CMK (cell line): Measurements from ENCODE around the gene TGFBR2.

Source experiments
- DNase-seq: peaks from one replicate; pipeline ENCODE4 v3.0.0-alpha.2; 2010; ENCODE audit warnings: low read depth

The TGFBR2 gene

DNA sequence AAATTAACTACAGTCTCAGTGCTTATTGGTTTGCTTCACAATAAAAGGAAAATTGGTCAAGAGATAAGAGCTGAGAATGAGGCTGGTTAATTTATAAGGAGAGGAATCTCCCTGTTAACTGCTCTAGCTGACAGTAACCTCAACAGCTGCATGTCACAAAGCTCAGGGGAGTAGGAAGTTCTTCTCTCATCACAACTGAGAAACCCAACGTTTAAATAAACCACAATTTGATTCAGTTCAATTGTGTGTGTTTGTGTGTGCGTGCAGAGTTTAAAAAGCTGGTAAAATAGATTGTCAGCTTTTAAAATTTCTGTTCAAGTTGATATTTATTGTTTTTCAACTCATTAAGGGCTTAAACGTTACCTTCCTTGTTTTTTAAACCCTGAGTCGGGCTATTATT is 3.5 kb upstream of the TGFBR2 start:
- no peak for DNase-seq

DNA sequence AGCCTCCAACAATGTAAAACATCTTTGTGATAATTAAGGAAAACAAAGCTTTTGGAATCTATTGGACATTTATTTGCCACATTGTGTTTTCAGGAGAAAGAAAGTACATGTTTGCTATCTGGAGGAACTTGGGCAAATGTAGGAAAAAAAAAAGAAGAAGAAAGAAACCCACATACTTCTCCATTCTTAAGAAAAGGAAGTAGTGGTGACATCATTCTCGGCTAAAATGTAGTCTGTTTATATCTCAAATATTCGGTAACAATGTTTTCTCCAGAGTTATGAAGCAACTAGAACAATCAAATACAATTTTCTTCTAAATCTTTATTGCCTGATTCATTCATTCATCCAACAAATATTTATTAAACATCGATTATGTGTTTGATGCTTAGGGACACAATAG is 2.3 kb upstream of the TGFBR2 start:
- DNase-seq = no peak

DNA sequence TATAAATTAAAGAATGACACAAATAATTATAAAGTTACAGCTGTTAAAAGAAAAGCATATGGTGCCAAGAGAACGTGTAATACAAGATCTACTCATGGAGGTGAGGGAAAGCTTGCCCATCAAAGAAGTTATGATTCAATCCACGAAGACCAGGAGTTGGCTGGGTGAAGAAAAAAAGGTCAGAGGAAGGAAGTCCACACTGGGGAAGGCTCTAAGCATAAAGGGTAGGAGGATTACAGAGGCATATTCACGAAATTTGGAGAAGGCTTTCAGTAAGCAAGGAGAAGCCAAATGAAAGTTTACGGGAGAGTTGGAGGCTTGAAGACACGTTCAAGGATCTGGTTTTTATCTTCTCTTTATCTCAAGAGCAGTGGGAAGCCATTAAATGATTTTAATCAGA is 1.8 kb upstream of the TGFBR2 start:
- no peak for DNase-seq

DNA sequence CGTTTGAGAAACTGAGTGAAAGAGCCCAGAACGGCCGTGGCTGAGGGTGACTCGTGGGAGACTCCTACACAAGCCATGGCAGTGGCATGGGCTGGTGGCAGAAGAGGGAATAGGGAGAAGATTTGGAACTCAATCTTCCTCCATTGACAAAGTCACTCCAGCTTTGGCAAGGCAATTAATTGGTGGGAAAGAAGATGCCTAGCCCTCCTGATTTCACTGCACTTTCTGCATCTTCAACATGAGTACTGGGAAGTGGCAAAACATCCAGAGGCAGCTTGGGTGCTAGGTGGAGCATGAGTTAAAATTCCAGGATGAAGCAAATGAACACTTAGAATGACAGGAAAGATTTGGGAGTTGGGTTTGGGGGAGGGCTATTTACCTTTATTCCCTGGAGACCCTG is 1.4 kb upstream of the TGFBR2 start:
- DNase-seq = no peak

DNA sequence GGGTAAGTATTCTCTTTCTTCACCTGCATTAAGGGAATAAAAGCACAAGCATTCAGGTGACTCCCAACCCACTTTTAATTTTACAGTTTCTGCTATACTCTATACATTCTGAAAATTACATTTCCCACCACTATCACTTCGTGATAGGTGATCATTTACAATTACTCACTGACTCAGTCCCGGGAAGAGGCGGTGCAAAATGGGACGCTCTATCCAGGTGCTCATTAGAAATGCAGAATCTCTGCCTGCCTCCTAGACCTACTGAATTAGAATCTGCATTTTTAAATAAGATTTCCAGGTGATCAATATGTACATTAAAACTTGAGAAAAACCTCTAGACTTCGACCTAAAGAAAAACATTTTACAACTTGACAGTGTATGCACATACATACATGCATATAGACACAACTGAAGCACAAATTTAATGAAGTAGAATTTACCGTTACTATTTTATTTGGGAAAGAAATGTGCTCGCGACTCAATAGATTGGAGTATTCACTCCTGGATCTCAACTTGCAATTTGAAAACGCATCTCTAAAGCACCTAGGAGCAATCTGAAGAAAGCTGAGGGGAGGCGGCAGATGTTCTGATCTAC is 598 bp upstream of the TGFBR2 start:
- no peak for DNase-seq

DNA sequence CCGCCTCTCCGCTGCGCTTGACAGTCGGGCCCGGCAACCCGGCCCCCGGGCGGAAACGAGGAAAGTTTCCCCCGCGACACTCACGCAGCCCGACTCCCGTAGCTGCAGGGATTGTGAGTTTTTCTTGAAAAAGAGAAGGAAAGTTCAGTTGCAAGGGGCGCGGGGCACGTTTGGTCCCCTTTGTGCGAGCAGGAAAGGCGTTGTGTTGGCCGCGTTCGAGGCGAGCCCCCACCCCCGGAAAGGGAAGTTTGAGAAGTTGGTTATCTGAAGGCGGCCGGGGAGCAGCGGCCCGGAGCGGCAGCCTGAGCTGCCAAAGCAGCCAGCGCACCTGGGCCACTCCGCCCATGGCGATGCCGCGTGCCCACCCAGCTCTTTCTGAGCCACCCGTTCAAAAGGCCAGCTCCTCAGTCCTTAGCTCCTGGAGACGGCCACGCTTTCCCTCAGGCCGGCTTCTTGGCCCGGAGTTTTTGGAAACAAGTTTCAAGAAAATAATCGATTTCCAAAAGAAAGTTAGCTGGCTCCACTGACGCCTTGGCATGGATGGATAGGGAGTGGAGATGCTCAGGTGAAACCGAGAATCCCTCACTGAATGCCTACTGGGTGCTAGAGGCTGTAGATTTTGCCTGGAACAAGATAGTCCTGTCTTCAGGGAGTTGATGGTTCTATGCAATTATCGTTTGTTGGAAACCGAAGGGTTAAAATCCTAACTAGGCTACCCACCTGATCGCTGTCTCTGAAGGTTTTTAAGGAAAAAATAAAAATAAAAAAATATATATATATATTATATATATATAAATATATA is 832 bp downstream of the TGFBR2 start:
- DNase-seq = no peak

DNA sequence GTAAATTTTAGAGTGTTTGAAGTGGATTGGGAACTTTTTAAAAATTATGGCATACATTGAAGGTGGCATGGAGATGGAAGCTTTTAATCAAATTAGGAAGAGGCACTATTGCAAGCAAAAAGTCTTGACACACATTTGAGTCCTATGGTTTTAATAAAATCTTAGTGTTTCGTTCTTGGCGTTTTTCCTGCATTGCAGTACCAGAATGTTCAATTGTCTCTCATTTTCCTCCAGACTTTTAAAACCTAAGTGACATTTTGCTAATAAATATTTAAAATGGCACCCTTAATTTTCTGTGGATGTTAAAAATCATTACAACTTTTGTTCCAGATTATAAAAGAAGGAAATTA is 2.2 kb downstream of the TGFBR2 start:
- no peak for DNase-seq

DNA sequence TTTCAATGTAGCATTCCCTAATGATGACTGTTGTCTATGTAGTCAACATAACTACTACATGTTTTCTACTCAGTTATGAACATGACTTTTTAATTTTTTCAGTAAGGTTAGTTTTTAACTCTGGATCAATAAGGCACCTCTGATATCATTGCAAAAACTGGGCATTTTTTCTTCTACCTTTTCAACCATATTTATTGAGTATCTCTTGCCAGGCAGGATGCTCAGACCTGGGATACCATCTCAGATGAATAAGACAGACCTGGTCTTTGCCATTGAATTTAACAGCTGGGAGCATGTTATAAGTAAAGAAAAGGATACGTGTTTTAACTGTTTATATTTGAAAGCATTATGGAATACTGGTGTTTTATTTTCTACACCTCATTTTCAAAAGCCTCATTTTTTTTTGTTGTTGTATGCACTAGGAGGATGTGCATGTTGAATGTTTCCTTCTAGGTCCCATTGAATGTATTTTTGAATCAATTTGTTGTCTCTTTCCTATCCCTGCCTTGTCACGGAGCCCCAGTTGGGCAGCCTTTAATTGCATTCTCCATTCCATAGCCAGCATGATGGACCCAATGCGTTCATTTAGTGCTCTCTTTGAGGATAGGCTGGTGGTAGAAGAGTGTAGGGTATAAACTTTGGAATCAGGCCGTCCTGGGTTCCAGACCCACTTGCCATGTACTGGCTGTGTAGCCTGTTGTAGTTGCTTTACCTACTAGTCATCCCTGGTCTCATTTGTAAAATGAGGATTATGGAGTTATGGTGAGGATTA is 3.7 kb downstream of the TGFBR2 start:
- DNase-seq = no peak

DNA sequence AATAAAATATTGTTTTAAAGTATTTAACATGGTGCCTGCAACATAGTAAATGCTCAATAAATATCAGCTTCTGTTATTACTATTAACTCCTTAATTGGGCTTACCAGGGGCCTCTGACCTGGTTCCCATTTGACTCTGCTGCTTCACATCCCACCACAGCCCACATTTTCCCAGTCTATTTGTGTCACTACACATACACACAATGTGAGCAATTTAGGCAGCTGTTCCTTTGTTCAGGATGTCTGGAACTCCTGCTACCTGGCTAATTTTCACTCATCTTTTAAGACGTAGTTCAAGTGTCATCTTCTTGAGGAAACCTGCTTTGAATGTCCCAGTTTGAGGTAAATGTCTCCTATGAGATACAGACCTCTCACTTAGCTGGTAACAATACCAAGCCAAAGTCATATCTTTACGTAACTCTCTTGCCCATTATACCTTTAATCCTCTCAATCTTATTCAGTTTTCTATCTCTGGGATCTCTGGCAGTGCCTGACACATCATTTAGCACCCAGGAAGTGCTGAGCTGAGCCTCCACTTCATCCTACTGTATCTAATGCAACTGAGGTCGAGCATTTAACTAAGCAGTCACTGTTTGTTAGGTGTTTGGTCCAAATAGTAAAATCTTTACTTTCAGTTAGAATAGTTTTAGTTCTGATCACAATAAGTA is 4.4 kb downstream of the TGFBR2 start:
- DNase-seq = no peak

DNA sequence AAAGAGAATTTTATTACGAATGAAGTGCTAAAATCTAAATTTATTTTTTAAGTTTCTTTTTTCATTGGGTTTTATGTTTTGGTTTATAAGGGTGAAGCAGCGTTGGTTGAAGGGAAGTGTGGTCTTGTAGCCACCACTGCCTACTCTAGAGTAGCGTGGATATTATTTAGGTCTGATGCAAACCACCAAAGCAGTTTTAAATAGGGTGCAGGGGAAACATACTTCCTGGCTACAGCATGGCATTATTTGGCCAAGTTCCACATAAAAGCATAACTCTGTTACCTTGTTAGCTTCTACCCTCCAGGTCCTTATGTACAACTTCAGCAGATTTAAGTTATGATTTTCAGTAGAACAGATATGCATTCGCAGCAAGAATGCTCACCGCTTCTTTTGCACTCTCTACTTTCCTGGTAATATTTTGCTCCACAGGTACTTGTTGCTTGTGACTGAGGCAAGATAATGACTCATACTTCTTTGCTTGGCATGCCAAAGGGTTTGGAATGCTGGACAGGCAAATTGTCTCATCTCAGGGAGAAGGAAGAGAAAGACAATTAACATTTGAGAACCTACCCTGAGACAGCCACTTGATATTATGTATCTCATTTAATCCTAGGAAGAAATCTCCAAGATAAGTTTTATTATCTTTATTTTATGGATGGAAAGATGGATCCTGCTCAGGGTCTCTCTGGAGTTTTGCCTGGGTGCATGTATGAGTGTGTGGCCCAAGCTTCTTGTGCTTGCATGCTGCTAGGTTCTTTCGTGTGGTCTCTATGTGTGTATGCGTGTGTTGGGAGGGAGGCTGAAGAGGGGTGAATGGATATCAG is 5.4 kb downstream of the TGFBR2 start:
- DNase-seq = no peak

DNA sequence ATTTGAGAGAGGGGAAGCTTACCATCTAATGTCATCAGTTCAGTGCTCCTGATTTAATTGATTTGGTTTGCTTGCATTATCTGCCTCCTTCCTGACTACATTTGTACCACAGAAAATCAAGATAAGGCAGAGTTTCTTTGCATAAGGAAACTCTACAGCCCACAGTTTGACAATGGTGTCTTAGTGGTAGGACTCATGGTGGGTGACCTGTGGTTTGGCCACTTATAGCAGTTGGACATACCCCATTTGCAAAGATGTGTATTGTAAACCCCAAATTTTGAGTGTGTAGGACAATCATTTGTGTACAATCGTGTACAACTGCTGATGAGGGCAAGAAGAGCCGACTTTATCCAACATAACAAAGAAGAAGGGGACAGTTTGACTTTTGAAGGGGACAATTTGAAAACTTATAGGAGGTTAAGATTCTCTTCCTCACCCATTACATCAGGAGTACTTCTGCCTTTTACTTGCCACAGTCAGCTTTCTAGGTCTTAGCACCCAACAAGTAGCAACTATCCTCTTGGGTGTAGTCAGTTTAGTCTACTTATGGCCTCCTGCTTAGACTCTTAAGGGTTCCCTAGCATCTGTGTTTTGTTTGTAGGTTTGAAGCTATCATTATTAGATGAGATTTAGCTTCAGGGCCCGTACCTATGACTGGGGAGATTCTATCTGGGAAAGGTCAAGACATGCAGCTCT is 6.2 kb downstream of the TGFBR2 start:
- no peak for DNase-seq

DNA sequence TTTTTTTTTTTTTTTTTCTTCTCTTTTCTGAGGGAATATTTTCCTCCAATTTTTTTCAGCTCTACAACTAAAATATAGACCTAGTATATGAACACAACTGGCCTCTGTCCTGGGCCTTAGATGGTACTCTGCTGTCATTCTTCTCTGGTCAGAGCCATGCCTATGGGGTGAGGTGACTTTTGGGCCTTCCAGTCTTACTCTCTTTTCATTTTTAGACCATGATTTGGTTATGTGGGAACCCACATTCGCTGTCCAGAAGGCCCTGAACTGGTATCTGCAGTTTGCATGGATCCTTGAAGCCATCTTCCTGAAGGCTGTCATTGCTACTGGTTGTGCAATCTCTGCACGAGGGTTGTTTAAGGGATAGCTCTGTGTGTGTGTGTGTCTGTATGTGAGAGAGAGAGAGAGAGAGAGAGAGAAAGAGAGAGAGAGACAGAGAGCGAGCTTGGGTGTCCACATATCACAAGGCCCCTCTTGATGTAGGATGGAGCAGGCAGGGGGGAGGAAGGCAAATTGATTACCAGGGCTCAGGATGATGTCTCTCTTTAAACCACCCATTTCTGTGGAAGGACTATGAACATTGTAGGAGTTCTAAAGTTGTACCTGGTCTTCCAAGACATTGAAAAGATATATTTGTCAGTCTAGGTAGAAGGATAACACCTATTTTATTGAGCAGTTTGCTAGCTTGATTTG is 6.9 kb downstream of the TGFBR2 start:
- DNase-seq = no peak

DNA sequence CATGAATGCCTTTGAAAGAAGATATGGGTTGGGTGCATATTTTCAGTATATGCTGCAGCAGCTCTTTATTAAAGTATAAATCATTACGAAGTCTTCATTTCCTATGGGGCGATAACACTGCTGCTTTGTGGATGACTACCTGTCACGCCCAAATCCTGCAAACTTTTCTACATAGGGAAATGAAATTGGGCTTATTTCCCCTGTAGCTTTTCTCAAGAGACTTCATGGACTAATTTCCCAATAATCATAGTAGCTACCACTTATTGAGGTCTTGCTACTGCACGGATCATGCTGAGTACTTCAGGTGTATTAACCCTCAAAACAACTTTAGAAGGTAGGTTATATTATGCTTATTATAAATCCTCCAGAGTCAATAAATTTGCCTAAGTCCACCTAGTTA is 8.0 kb downstream of the TGFBR2 start:
- no peak for DNase-seq

DNA sequence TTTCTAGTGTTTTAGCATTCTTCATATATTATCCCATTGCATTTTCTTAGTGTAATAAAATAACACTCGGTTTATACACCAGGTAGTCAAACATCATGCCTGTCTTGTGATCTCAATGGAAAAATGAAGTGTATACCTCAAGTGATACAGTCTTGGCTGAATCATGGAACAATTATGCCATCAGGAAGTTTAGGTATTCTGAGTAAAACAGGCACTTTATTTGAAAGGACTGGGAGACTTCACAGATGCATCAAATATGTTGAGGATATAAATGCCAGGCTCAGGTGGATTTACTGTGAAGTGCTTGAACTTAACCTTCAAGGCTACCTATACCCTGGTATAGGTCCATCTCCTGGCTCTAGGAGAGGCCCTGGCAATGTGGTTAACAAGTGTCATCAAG is 8.5 kb downstream of the TGFBR2 start:
- DNase-seq = no peak

DNA sequence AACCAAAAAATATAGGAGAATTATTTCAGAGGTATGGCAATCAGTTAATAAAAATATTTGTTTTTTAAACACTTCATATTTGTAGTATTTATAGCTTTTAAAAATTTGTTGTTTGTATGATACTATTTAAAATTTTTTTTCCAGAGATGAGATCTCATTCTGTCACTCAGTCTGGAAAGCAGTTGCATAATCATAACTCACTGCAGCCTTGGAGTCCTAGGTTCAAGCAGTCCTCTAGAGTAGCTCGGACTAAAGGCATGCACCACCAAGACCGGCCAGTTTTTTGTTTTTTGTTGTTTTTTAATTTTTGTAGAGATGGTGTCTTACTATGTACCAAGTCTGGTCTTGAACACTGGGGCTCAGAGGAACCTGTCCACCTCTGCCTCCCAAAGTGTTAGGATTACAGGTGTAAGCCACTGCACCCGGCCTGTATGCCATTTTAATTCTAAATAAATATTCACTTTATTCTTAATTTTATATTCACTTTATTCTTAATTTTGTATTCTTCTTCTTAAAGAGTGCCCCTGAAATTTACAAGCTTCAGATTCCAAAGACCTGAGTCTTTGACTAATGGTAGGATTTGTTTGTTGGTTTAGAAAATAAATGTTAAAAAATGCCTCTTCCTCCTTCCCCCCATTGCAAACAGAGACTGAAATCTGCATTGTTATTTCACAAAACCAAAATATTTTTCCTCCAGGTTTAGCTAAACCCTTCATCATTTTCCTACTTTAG is 9.4 kb downstream of the TGFBR2 start:
- no peak for DNase-seq

DNA sequence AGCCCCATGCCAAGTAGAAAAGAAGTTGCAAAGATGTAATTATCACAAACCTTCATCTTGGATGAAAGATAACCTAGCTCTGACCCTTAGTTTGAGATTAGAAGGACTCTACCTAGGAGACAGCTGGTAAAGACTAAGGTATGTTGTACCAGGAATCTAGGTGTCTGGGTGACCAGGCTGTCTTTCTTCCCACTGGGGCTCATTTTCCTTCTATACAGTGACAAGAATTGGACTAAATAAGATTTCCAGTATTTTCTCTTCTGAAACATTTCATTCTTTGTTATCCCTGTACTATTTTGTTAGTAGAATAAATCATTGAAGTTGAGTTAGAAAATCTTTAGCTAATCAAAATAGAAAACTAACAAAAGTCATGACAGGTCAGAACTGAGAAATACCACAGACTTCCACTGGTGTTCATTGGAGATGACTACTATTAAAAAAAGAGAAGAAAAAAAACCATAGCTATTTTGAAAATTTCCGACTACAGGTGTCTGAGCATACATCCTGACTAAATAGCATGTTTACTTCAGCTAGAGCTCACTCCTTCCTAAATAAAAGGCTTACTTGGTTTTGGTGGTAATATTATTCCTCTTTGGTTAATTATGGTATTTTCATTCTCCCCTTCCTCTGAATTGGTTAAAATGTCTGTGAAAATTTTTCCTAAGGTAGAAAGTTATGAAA is 10.1 kb downstream of the TGFBR2 start:
- DNase-seq = no peak

DNA sequence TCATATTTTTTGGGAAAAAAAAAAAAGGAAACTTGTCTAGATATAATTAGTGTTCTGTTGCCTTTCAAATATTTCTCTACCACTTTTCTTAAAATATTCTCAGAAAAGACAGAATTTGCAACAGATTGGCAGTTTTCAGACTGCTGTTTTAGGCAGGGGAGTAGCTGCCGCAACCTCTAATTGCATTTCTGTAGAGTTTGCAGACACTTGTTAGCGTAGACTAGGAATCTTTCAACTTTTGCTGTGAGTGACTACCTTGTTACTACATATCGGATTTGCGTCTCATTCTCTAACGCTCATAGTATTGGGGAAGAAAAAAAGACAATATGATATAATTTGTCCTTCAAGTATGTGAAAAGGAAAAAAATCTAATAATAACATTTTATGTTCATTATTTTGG is 10.7 kb downstream of the TGFBR2 start:
- DNase-seq = no peak

DNA sequence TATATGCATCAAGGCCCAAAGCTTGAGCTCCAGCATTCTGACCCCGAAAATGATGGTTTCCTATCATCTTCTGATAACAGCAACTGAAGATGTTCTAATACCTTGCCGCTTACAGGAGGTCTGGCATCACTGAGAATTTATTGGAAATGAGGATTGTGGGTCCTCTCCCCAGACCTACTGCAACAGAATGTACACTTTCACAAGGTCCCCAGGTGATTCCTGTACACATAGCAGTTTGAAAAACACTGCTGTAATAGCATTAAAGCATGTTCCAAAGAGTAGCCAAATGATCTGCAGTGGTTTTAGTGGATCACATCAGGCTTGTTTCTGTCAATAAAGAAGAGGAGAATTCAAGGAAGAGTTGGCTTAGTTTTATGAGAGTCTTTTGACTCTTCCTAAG is 11.3 kb downstream of the TGFBR2 start:
- no peak for DNase-seq

DNA sequence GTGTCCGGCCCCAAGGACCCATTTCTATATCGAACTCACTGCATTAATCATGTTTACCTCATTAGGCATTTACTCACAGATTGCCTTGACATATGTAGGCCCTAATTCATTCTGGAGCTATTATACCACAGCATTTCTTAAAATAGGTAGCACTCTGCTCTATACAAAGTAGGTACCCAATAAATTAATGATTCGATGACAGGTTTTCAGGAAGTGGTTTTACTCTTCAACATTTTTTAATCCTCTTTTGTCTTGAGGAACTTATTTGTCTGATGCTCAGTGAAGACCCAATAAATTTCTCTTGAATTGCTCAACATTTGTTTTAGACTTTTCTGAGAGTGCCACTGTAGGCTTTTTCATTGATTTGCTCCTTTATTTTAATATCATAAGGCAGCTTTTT is 12.1 kb downstream of the TGFBR2 start:
- DNase-seq = no peak
